Choroid plexus epithelial cell (primary cell): ENCODE data around the gene ZNF446.
A peak's percentile ranks its signal among the peaks of the same experiment; 100 is the strongest.
"Not testable (repeated sequence)": the region's sequence is repeated elsewhere in the genome, so short reads cannot be mapped to it uniquely, and the experiment has no call there.

Experiments
- DNase-seq: peaks from one replicate; pipeline ENCODE4 v3.0.0-alpha.2; 2010; ENCODE audit warnings: low read depth
- H3K4me3 ChIP-seq: 2 replicates; pipeline ENCODE4 v1.5.1; 2011; ENCODE audit warnings: low read depth, mild to moderate bottlenecking, control low read depth, low read length, moderate library complexity
- TF ChIP-seq, protein P1 (sequence below): conservative IDR thresholded peaks from 2 replicates; pipeline ENCODE4 v1.5.1; 2011; ENCODE audit warnings: low read depth, mild to moderate bottlenecking, control low read depth, inconsistent platforms, low read length, moderate library complexity

The ZNF446 gene

GRCh38 chr19:58491393-58491792 lies 15.2 kb downstream of the ZNF446 start:
- H3K4me3 ChIP-seq: no peak overlapping the region
- no peak for DNase-seq
- TF ChIP-seq, protein P1, sequence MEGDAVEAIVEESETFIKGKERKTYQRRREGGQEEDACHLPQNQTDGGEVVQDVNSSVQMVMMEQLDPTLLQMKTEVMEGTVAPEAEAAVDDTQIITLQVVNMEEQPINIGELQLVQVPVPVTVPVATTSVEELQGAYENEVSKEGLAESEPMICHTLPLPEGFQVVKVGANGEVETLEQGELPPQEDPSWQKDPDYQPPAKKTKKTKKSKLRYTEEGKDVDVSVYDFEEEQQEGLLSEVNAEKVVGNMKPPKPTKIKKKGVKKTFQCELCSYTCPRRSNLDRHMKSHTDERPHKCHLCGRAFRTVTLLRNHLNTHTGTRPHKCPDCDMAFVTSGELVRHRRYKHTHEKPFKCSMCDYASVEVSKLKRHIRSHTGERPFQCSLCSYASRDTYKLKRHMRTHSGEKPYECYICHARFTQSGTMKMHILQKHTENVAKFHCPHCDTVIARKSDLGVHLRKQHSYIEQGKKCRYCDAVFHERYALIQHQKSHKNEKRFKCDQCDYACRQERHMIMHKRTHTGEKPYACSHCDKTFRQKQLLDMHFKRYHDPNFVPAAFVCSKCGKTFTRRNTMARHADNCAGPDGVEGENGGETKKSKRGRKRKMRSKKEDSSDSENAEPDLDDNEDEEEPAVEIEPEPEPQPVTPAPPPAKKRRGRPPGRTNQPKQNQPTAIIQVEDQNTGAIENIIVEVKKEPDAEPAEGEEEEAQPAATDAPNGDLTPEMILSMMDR: no peak

DNA sequence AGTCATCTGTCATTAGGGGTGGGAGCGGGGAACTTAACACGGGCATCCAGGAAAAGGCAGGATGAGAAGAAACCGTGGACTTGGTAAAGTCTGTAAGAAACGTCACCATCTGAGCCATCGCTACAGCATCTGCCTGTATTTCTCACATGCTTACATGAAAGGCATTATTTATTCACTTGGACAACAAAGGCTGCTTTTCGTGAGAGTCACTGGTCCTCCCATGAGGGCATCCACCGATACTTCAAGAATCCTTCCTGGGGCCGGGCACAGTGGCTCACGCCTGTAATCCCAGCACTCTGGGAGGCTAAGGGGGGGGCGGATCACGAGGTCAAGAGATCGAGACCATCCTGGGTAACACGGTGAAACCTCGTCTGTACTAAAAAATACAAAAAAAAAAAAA lies 16.1 kb downstream of the ZNF446 start:
- no peak for DNase-seq
- TF ChIP-seq, protein P1: no peak
- no peak overlapping the region for H3K4me3 ChIP-seq

DNA sequence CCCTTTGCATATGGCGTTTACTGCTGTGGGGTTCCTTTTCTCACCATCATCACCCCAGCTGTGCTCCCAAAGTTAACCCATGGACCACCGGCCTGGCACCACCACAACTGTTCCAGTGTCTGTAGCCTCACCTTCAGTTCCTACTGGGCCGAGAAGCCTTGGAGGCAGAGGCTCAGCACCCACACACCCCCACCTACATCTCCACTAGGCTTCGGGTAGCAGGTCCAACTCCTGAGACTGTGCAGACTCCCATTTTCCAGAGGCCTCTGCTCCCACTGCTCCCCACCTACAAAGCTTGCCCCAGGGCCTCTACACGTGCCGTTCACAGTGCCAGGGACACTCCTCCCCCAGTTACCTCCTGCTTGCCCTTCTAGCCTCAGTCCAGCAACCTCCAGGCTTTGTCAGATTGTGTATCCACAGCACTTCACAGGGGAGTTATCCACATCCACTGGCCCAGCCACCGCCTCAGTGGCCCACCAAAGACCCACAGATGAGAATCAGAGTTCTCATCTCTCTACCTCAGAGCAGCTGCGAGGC lies 21.6 kb downstream of the ZNF446 start:
- no peak for DNase-seq
- H3K4me3 ChIP-seq: no peak overlapping the region
- TF ChIP-seq, protein P1: no peak

GRCh38 chr19:58498316-58499020 lies 22.3 kb downstream of the ZNF446 start:
- H3K4me3 ChIP-seq: peak overlapping the region; percentile 74
- TF ChIP-seq, protein P1: no peak
- DNase-seq: no peak

DNA sequence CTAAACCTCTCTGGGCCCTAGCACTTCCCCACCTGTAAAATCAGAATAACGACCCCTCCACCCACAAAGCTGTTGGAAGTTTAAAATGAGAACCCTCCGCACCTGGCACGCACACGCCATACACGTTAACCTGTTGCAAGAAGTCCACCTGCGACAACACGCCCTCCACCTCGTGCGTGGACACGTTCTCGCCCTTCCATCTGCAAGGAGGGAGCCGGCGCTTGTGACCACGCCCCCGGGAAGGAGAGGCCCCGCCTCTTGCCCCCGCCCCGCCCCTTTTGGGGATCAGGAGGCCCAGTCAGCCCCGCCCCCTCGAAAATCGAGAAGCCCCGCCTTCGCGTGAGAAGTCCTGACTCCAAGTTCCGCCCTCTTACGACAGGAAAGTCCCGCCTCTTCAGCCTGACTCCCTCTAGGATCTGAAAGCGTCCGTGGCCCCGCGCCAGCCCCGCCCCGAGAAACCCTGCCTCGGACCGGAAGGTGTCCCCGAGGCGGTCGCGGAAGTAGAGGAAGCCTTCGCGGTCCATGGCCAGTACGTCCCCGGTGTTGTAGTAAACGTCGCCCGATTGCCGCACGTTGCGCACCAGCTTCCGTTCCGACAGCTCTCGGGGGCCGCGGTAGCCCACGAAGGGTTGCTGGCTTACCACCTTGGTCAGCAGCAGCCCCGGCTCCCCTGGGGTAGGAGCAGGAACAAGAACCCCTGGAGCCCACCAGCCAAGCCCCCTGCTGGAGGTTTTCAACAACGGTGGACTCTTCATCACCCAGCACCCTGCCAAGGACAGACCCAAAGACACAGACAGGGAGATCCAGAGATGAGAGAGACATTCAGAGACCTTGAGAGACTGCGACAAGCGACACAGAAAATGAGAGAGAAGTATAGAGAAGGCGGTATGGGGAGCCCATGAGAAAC lies 23.1 kb downstream of the ZNF446 start:
- TF ChIP-seq, protein P1: peak; percentile 63
- DNase-seq: peak; percentile 99
- peak overlapping the region; percentile 74 for H3K4me3 ChIP-seq

DNA sequence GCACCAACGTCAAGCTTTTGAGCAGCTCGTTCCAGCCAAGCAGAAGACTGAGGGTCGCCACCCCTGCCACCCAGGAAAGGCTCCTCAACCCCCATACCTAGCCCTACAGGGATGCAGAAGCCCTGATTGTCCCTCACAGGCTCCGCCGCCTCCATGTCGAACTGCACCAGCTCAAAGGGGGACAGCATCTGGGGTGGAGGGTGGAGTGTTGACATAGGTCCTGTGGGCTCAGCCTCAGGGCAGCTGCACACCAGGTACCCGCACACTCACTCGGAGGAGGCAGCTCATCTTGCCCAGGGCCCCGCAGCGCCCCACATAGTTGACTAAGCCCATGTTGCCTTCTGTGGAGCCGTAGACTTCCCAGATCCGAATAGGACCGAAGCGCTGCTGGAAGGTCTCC lies 24.1 kb downstream of the ZNF446 start:
- TF ChIP-seq, protein P1: no peak
- DNase-seq: no peak
- no peak overlapping the region for H3K4me3 ChIP-seq

- DNase-seq, H3K4me3 ChIP-seq: not testable (repeated sequence)
Observed at GRCh38 chr19:58507602-58508223, 31.6 kb downstream of the ZNF446 start.
